Left ventricle myocardium inferior (tissue), 1 donor: Measurements from ENCODE around the gene SLC26A11. TPM values are rescaled to one million over a fixed set of nuclear protein-coding genes. Genes with fewer than 3 reads are reported as not detected.
A peak's percentile ranks its signal among the peaks of the same experiment; 100 is the strongest.

ENCODE experiments used
- DNase-seq: peaks from one replicate; pipeline ENCODE4 v3.0.0-alpha.2; 2020
- H3K27ac ChIP-seq: fragments of 200-600 bp; replicated peaks from 2 replicates; pipeline ENCODE4 v1.8.0; 2021
- H3K27me3 ChIP-seq: fragments of 200-600 bp; 2 replicates; pipeline ENCODE4 v1.8.0; 2021; ENCODE audit warnings: low read depth
- H3K36me3 ChIP-seq: fragments of 200-600 bp; 2 replicates; pipeline ENCODE4 v1.8.0; 2021
- H3K4me1 ChIP-seq: fragments of 200-600 bp; 2 replicates; pipeline ENCODE4 v1.8.0; 2021
- H3K4me3 ChIP-seq: fragments of 200-600 bp; 2 replicates; pipeline ENCODE4 v1.8.0; 2021; ENCODE audit warnings: mild to moderate bottlenecking, moderate library complexity
- H3K9me3 ChIP-seq: fragments of 200-600 bp; replicated peaks from 2 replicates; pipeline ENCODE4 v1.8.0; 2021
- intact Hi-C: fragments of 100-400 bp; cut with micrococcal nuclease; formaldehyde crosslinking; loops from one replicate; pipeline ENCODE4 v1.11.0; 2022
- total RNA-seq: library from RNA; stranded (reverse); fragmentation: NEBNext Ultra II Directional; extraction: Animal tissue kit (Norgen Biotek cat#: 25700); gene quantifications from one replicate; pipeline ENCODE4 v1.2.1, GENCODE V29; 2021
- TF ChIP-seq, protein P1 (sequence below): fragments of 200-600 bp; IDR thresholded peaks from 2 replicates; pipeline ENCODE4 v1.8.0; 2021; ENCODE audit warnings: antibody characterized with exemption, mild to moderate bottlenecking, borderline replicate concordance
- donor health status: DM: no; HTN: yes; CAD: no; lungs with severe emphysema.

Gene SLC26A11
- total RNA-seq, 1 donor from 2014 or later, result 4.1 TPM

DNA sequence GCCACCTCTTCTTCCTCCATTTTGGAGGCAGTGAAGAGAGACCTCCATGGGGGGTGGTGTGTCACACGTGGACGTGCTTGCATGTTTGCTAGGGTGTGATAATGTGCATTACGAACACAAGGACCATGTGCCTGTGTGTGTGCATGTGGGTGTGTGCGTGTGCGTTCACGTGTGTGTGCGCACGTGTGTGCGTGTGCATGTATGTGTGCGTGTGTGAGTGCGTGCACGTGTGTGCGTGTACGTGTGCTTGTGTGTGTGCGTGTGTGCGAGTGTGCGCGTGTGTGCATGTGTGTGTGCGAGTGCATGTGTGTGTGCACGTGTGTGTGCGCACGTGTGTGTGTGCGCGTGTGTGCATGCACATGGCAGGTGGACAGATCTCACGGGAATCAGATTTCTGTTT, 69.9 kb downstream of the SLC26A11 start:
- no peaks in the 10 kb centered on the region for H3K9me3 ChIP-seq
- no peak overlapping the region for H3K27ac ChIP-seq
- no peak for DNase-seq
- peaks cover 74% of the 10 kb centered on the region for H3K36me3 ChIP-seq
- intact Hi-C loops, result no loop called here
- H3K27me3 ChIP-seq, result no peaks in the 10 kb centered on the region
- no peak overlapping the region for H3K4me3 ChIP-seq
- TF ChIP-seq, protein P1, sequence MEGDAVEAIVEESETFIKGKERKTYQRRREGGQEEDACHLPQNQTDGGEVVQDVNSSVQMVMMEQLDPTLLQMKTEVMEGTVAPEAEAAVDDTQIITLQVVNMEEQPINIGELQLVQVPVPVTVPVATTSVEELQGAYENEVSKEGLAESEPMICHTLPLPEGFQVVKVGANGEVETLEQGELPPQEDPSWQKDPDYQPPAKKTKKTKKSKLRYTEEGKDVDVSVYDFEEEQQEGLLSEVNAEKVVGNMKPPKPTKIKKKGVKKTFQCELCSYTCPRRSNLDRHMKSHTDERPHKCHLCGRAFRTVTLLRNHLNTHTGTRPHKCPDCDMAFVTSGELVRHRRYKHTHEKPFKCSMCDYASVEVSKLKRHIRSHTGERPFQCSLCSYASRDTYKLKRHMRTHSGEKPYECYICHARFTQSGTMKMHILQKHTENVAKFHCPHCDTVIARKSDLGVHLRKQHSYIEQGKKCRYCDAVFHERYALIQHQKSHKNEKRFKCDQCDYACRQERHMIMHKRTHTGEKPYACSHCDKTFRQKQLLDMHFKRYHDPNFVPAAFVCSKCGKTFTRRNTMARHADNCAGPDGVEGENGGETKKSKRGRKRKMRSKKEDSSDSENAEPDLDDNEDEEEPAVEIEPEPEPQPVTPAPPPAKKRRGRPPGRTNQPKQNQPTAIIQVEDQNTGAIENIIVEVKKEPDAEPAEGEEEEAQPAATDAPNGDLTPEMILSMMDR, result no peak
- H3K4me1 ChIP-seq, result no peaks in the 10 kb centered on the region

DNA sequence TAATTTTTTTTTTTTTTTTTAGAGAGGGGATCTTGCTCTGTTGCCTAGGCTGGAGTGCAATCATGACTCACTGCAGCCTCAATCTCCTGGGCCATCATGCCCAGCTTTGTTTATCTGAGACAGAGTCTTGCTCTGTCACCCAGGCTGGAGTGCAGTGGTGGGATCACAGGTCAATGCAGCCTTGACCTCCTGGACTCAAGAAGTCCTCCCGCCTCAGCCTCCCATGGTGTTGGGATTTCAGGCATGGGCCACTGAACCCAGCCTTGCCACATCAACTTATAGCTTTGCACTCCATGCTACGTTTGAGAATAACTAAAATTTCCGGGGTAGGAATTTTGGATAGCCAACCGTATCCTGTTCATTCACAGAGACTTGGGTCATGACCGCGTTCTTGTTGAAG, 71.0 kb downstream of the SLC26A11 start:
- no peak overlapping the region for H3K27ac ChIP-seq
- H3K36me3 ChIP-seq, result peaks cover 85% of the 10 kb centered on the region
- no peak overlapping the region for H3K4me3 ChIP-seq
- H3K4me1 ChIP-seq, result no peaks in the 10 kb centered on the region
- H3K9me3 ChIP-seq, result no peaks in the 10 kb centered on the region
- TF ChIP-seq, protein P1, result no peak
- intact Hi-C loops, result no loop called here
- H3K27me3 ChIP-seq, result no peaks in the 10 kb centered on the region
- peak; percentile 3 for DNase-seq

DNA sequence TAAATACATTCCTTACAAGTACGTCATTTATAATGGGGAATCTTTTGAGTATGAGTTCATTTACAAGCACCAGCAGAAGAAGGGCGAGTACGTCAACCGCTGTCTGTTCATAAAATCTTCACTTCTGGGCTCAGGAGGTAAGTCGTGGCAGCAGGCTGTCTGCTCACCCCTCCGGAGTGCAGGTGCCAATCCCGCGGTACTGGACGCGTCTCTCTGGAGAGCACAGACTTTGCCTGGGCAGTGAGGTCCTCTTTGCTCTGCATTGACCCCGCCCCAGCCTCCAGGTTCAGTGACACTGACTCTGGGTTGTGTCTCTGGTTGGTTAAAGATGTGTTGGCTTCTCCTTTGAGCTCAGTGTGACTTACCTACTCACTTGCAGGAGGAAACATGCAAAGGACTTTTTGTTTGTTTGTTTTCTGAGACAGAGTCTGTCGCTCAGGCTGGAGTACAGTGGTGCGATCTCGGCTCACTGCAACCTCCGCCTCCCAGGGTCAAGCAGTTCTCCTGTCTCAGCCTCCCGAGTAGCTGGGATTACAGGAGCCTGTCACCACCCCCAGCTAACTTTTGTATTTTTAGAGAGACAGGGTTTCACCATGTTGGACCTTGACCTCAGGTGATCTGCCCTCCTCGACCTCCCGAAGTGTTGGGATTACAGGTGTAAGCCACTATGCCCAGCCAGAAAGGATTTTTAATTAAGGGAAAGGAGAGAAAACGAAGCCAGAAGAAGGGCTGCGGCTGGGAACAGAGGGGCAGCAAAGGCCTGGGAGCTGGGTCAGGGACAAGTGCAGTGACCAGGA, 71.7 kb downstream of the SLC26A11 start:
- no peaks in the 10 kb centered on the region for H3K27me3 ChIP-seq
- peaks cover 92% of the 10 kb centered on the region for H3K36me3 ChIP-seq
- no peak overlapping the region for H3K4me3 ChIP-seq
- TF ChIP-seq, protein P1, result no peak
- DNase-seq, result peak; percentile 3
- H3K4me1 ChIP-seq, result no peaks in the 10 kb centered on the region
- H3K27ac ChIP-seq, result no peak overlapping the region
- intact Hi-C loops, result no loop called here
- no peaks in the 10 kb centered on the region for H3K9me3 ChIP-seq

DNA sequence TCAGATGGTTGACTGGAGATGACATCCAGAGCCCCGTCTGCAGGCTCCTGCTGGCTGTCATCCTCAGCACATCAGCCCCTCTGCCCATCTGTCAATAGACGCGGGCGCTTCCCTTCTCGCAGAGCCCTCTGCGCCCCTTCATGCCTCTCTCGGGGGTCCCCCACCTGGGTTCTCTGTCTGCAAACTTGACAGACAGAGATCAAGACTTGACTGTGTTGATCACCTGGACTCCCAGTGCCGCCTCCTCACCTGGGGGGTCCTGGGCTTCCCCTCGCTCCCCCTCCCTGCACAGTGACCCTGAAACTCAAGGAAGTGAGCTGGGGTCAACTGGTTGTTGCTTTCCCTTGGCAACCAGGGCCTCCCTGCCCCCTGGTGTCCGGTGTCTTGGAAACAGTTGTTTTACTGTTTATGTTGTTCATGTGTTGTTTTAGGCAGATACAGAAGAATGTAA, 72.3 kb downstream of the SLC26A11 start:
- no peaks in the 10 kb centered on the region for H3K4me1 ChIP-seq
- intact Hi-C loops, result no loop called here
- H3K27me3 ChIP-seq, result no peaks in the 10 kb centered on the region
- peak; percentile 5 for DNase-seq
- H3K4me3 ChIP-seq, result no peak overlapping the region
- H3K9me3 ChIP-seq, result no peaks in the 10 kb centered on the region
- TF ChIP-seq, protein P1, result no peak
- H3K27ac ChIP-seq, result no peak overlapping the region
- peaks cover 98% of the 10 kb centered on the region for H3K36me3 ChIP-seq

DNA sequence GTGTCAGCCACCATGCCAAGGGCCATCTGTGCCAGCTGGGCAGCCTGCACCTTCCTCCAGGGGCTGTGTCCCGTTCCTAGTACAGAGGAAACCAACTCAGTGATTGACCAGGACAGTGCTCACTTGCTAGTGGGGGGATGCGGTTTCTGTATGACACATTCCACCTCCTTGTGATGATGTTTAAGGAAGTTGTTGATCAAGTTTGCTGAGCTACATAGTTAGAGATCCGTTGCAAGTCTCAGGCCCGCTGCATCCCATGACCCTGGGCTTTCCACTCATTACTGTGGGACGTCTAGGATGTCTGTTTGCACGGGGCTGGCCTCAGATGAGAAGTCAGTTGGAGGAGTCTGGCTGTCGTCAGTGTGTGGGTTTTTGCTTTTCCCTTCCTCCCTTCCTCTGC, 74.0 kb downstream of the SLC26A11 start:
- no peak overlapping the region for H3K27ac ChIP-seq
- DNase-seq, result no peak

More for the DNA sequence above, 74.0 kb downstream of the SLC26A11 start:
- no peak overlapping the region for H3K4me3 ChIP-seq
- H3K9me3 ChIP-seq, result no peaks in the 10 kb centered on the region
- peaks cover 100% of the 10 kb centered on the region for H3K36me3 ChIP-seq
- H3K4me1 ChIP-seq, result no peaks in the 10 kb centered on the region
- H3K27me3 ChIP-seq, result no peaks in the 10 kb centered on the region
- TF ChIP-seq, protein P1, result no peak
- intact Hi-C loops, result no loop called here
